SK-N-SH treated with all-trans-retinoic acid at 6 μM for 48 hours (cell line): ENCODE data around the gene RPLP2.
A peak's percentile ranks its signal among the peaks of the same experiment; 100 is the strongest.

Source experiments
- ATAC-seq: fragments of 200-7000 bp; cut with Tn5 transposase; 3 replicates; pipeline ENCODE4 v1.9.1; 2020; ENCODE audit warnings: mild to moderate bottlenecking, moderate library complexity
- ARNTL ChIP-seq: fragments of 450-650 bp; formaldehyde crosslinking; IDR thresholded peaks from 2 replicates; pipeline ENCODE4 v1.5.0; 2020; ENCODE audit warnings: low read depth, mild to moderate bottlenecking, moderate library complexity, borderline replicate concordance
- BACH2 ChIP-seq: fragments of 250-450 bp; sonication (Bioruptor Pico); IDR thresholded peaks from 2 replicates; pipeline ENCODE4 v1.9.0; 2021; ENCODE audit warnings: mild to moderate bottlenecking, borderline replicate concordance
- CSDC2 ChIP-seq: fragments of 250-450 bp; sonication (Bioruptor Pico); IDR thresholded peaks from 2 replicates; pipeline ENCODE4 v1.5.0; 2020; ENCODE audit warnings: mild to moderate bottlenecking, moderate library complexity
- CSRNP3 ChIP-seq: fragments of 250-450 bp; sonication (Bioruptor Pico); IDR thresholded peaks from 2 replicates; pipeline ENCODE4 v1.5.1; 2021; ENCODE audit warnings: mild to moderate bottlenecking, moderate library complexity
- ESRRG ChIP-seq: fragments of 250-450 bp; sonication (Bioruptor Pico); IDR thresholded peaks from 2 replicates; pipeline ENCODE4 v1.6.1; 2021; ENCODE audit warnings: mild to moderate bottlenecking
- GLIS3 ChIP-seq: fragments of 250-450 bp; sonication (Bioruptor Pico); IDR thresholded peaks from 2 replicates; pipeline ENCODE4 v1.5.0; 2020; ENCODE audit warnings: mild to moderate bottlenecking, moderate library complexity
- ISL1 ChIP-seq: fragments of 250-450 bp; sonication (Bioruptor Pico); IDR thresholded peaks from 2 replicates; pipeline ENCODE4 v2.1.2; 2022; ENCODE audit warnings: mild to moderate bottlenecking, moderate library complexity
- OSR1 ChIP-seq: fragments of 250-450 bp; sonication (Bioruptor Pico); IDR thresholded peaks from 2 replicates; pipeline ENCODE4 v1.8.0; 2022; ENCODE audit warnings: moderate library complexity, mild to moderate bottlenecking, inconsistent platforms
- PATZ1 ChIP-seq: fragments of 250-450 bp; sonication (Bioruptor Pico); IDR thresholded peaks from 2 replicates; pipeline ENCODE4 v1.8.0; 2020; ENCODE audit warnings: mild to moderate bottlenecking, moderate library complexity, borderline replicate concordance
- RARB ChIP-seq: fragments of 250-450 bp; sonication (Bioruptor Pico); IDR thresholded peaks from 2 replicates; pipeline ENCODE4 v1.8.0; 2021; ENCODE audit warnings: mild to moderate bottlenecking, moderate library complexity
- SNAI2 ChIP-seq: fragments of 250-450 bp; sonication (Bioruptor Pico); IDR thresholded peaks from 2 replicates; pipeline ENCODE4 v1.5.0; 2020; ENCODE audit warnings: mild to moderate bottlenecking, moderate library complexity
- TCF4 ChIP-seq: fragments of 250-450 bp; sonication (Bioruptor Pico); IDR thresholded peaks from 2 replicates; pipeline ENCODE4 v1.8.0; 2021; ENCODE audit warnings: mild to moderate bottlenecking, moderate library complexity, borderline replicate concordance
- TOX ChIP-seq: fragments of 250-450 bp; sonication (Bioruptor Pico); IDR thresholded peaks from 2 replicates; pipeline ENCODE4 v1.8.0; 2021; ENCODE audit warnings: mild to moderate bottlenecking, moderate library complexity, borderline replicate concordance
- ZC3H10 ChIP-seq: fragments of 250-450 bp; sonication (Bioruptor Pico); IDR thresholded peaks from 2 replicates; pipeline ENCODE4 v1.5.1; 2021; ENCODE audit warnings: mild to moderate bottlenecking, moderate library complexity
- ZFP3 ChIP-seq: fragments of 250-450 bp; sonication (Bioruptor Pico); IDR thresholded peaks from 2 replicates; pipeline ENCODE4 v1.5.0; 2020; ENCODE audit warnings: mild to moderate bottlenecking, moderate library complexity
- ZNF565 ChIP-seq: fragments of 450-650 bp; formaldehyde crosslinking; conservative IDR thresholded peaks from 2 replicates; pipeline ENCODE4 v1.5.0; 2020; ENCODE audit warnings: low read depth, mild to moderate bottlenecking, moderate library complexity
- ZNF8 ChIP-seq: fragments of 450-650 bp; formaldehyde crosslinking; IDR thresholded peaks from 2 replicates; pipeline ENCODE4 v1.5.0; 2020; ENCODE audit warnings: mild to moderate bottlenecking, moderate library complexity
- TF ChIP-seq, protein P1 (sequence below): fragments of 250-450 bp; sonication (Bioruptor Pico); IDR thresholded peaks from 2 replicates; pipeline ENCODE4 v1.5.0; 2020; ENCODE audit warnings: mild to moderate bottlenecking, moderate library complexity
- TF ChIP-seq, protein P2 (sequence below): fragments of 250-450 bp; sonication (Bioruptor Pico); IDR thresholded peaks from 2 replicates; pipeline ENCODE4 v1.5.1; 2020; ENCODE audit warnings: low read depth, mild to moderate bottlenecking, moderate library complexity

The RPLP2 gene

DNA sequence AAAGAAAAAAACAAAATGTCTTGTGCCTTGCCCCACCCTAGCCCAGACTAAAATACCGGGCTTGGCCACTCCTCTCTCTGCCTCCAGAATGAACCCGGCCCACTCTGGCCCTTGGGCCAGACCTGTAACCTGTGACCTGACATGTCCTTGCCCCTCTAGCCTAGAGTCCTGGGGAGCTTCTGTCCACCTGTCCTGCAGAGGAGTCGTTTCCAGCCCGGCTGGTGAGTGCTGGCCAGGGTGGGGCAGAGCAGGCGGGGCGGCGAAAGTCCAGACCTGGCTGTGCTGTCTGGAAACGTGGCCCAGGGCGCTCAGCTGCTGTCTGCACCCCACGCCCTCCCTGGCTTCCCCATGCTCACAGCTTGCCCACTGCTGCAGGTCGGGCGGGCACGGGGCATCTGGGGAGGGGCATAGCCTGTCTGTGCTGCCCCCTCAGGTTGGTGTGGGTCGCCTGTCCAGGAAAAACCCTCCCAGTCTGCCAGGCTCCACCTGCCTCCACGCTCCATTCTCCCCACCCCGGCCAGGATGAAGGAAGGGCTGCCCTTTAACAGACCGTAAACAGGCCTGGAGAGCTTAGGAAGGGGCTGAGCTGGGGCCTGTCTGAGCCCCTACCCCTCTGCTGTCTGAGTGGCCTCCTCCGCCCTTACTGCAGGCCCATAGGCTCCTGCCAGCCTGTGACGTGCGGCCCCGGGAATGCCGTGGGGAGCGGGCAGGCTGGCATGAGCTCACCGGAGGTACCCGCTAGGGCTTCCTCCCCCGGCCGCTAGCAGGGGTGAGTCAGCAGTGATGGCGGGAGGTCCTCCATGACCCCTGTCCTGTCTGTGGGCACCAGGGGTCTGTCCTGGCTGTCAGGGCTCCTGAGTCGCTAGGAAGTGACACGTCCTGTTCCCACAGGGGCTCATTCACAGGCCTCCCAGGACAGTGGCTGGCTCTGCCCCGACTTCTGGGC, 24.9 kb downstream of the RPLP2 start:
- ATAC-seq = peak; percentile 68

GRCh38 chr11:836274-836673, 26.5 kb downstream of the RPLP2 start:
- ATAC-seq = no peak
- TF ChIP-seq CSRNP3 (CRISPR knock-in tag) (no peak), ZFP3 (CRISPR knock-in tag) (no peak), RARB (CRISPR knock-in tag) (no peak), SNAI2 (CRISPR knock-in tag) (no peak), ZC3H10 (CRISPR knock-in tag) (no peak), CSDC2 (no peak), ZNF8 (CRISPR knock-in tag) (no peak), ZNF565 (CRISPR knock-in tag) (no peak), BACH2 (CRISPR knock-in tag) (no peak), PATZ1 (CRISPR knock-in tag) (no peak)
- TF ChIP-seq, protein P1, sequence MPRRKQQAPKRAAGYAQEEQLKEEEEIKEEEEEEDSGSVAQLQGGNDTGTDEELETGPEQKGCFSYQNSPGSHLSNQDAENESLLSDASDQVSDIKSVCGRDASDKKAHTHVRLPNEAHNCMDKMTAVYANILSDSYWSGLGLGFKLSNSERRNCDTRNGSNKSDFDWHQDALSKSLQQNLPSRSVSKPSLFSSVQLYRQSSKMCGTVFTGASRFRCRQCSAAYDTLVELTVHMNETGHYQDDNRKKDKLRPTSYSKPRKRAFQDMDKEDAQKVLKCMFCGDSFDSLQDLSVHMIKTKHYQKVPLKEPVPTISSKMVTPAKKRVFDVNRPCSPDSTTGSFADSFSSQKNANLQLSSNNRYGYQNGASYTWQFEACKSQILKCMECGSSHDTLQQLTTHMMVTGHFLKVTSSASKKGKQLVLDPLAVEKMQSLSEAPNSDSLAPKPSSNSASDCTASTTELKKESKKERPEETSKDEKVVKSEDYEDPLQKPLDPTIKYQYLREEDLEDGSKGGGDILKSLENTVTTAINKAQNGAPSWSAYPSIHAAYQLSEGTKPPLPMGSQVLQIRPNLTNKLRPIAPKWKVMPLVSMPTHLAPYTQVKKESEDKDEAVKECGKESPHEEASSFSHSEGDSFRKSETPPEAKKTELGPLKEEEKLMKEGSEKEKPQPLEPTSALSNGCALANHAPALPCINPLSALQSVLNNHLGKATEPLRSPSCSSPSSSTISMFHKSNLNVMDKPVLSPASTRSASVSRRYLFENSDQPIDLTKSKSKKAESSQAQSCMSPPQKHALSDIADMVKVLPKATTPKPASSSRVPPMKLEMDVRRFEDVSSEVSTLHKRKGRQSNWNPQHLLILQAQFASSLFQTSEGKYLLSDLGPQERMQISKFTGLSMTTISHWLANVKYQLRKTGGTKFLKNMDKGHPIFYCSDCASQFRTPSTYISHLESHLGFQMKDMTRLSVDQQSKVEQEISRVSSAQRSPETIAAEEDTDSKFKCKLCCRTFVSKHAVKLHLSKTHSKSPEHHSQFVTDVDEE = no peak

More for the DNA sequence above, 24.9 kb downstream of the RPLP2 start:
- TF ChIP-seq, protein P2, sequence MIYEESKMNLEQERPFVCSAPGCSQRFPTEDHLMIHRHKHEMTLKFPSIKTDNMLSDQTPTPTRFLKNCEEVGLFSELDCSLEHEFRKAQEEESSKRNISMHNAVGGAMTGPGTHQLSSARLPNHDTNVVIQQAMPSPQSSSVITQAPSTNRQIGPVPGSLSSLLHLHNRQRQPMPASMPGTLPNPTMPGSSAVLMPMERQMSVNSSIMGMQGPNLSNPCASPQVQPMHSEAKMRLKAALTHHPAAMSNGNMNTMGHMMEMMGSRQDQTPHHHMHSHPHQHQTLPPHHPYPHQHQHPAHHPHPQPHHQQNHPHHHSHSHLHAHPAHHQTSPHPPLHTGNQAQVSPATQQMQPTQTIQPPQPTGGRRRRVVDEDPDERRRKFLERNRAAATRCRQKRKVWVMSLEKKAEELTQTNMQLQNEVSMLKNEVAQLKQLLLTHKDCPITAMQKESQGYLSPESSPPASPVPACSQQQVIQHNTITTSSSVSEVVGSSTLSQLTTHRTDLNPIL = peak; percentile 54; the same call in 1 of the 2 replicates
- TF ChIP-seq PATZ1 (CRISPR knock-in tag) (no peak; the same call in 1 of the 2 replicates), OSR1 (CRISPR knock-in tag) (no peak), TOX (CRISPR knock-in tag) (no peak), ZNF8 (CRISPR knock-in tag) (no peak), RARB (CRISPR knock-in tag) (no peak), ARNTL (CRISPR knock-in tag) (no peak), ESRRG (CRISPR knock-in tag) (no peak), ZNF565 (CRISPR knock-in tag) (0 out of 2 replicates have a peak, but pooled peaks have one; percentile 3), ISL1 (CRISPR knock-in tag) (no peak), CSDC2 (0 out of 2 replicates have a peak, but pooled peaks have one; percentile 24), CSRNP3 (CRISPR knock-in tag) (no peak), TCF4 (no peak), GLIS3 (no peak; the same call in 1 of the 2 replicates)
- TF ChIP-seq, protein P1 = no peak
